Stimulated activated CD8-positive, alpha-beta memory T cell treated with anti-CD3 and anti-CD28 coated beads, Interleukin-15, amount 100 ng/mL, for 48 hours (primary cell): Measurements from ENCODE around the gene NPPC.
A peak's percentile ranks its signal among the peaks of the same experiment; 100 is the strongest.
"Not testable (repeated sequence)": the region's sequence is repeated elsewhere in the genome, so short reads cannot be mapped to it uniquely, and the experiment has no call there.

Source experiments
- DNase-seq, 2 donors: peaks; one replicate each; pipeline ENCODE4 v3.0.0-alpha.2; 2020; ENCODE audit warnings: low read depth in 2 of 2

Gene NPPC

DNA sequence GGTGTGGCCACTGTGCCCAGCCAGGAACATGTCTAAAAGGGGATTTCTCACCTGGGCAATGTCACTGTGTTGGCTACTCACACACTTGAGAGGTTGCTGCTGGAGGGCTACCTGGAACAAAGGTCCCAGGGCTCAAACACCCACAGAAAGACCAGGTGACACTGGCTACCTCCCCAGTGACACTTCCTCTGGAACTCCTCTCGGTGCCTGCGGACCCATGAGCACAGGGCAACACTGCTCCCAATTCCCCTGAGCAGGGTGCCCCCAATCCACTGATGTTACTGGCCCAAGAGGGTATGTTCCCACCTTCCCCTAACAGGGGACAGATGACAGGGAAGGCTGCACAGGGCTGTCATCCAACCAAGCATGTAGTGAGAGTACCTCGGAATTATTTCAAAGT is 5.8 kb downstream of the NPPC start:
- no peak for DNase-seq

DNA sequence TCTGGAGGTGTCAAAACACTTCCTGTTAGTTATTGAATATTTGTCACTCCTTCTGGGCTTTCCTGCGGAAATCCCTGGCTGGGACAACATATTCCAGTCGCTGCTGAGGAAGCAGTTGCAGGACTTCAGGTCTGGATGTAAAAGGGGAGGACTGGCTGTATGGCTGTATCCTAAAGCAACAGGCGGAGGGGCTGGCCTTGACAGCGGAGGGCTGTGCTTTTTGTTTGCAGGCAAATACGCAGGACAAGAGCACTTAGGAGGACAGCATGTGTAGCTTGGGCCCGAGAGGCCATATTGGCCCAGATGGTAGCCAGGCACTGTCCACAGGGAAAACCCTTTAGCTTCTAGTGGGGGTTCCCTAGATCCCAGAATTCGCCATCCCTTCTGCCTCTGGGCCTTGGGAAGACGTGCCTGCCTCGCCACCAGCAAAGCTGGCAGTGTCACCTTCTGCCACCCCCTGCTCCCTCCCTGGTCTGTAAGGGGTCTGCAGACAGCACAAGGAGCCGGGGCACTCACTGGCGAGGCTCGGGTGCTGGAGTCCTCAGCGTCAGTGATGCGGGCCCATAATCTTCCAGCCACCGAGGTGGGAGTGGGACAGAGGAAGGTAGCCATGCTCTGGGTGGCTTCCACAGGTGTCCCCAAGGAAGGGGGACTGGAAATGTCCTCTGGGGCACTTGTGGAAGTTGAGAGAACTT is 6.7 kb downstream of the NPPC start:
- no peak for DNase-seq

DNA sequence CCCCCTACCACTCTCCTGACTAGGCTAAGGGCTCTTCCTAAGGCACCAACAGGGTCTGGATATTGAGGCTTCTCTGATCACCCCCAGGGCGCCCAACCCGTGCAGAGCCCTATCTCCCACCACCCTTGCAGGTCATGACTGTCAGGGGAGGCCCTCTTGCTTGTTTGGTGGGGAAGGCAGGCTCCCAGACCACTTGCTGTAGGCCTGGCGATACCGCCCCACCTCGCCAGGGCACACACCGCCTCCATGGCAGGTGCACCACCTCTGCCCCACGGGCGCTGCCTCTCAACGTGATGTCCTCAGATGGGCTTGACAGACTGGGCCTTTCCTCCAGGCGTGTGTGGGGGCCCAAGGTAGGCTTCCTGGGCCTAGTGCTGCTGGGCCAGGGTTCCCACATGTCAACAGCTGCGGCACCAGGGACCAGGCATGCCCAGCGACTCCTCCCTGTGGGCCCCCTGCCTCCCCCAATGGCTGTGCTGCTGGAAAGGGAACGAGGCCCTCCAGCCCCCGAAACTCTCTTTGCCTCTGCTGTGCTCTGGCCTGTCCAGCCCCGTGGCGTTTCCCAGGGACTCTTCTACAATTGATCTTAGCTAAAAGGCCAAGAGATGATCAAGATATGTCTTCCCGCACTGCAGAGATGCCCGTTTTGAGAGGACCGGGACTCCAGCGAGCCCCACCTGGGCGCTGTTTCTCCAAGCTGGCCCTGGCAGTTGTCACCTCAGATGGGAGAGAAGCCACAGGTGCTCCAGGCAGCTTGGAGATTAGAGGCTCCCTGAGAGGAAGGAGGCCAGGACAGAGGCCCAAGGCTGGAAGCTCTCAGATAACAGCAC is 7.5 kb downstream of the NPPC start:
- DNase-seq, result no peak

DNA sequence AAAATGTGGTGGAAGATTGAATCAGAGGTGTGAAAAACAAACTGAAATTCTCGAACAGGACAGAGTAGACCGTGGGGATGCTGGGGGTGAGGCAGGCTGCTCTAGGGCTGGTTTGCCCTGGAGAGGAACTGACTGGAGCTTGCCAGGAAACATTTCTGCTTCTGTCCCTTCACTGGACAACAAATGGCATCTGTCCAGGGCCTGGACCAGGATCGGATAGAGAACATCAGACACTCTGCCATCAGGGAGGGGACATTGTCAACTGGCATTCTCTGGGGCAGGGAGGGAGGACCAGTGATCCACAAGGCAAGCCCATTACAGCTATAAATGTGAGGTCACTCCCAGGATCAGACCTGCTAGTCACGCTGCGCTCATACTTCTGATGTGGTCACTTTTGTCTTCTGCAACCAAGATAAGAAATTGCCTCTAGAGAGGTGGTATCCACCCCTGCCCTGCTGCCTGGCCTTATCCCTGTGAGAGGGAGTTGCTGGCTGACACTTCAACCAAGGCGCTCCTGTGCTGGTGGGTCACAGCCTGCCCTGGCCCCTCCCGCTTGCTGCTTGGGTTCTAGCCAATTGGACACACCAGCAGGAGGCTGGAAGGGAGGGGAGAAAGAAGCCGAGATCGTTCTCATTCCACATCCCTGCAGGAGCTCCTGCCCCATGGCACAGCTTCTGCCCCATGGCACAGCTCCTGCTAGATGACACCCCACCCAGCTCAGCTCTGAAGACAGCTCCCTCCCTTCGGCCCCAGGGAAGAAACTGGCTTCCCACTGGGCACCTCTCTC is 8.7 kb downstream of the NPPC start:
- DNase-seq, result no peak

DNA sequence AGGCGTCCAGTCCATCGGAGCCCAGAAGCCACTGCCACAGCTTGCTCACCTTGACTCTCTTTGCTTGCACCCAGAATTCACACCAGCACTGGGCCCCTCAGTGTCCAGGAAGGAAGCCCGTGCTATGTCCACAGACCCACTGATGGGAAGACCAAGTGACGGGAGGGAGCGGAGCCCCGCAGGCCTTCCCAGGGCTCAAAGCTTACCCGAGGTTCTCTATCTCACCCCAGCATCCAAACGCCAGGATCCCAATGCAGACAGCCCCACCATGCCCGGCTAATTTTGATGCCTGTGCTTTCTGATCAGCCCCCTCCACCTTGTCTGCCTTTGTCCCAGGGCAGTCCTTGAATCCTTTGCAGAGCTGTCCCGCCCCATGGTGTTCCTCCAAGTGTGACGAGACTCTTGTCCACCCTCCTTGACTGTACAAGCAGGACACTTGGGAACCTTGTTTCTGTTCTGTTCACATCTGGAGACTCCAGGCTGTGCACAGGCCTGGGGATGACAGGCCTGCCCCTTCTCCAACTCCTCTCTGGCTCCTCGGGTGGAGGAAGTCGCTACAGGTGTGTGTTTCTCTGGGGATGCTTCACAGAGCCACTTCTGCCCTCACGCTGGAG is 12.0 kb downstream of the NPPC start:
- DNase-seq, result no peak

- DNase-seq, result no peak
Measured at GRCh38 chr2:231911381-231911780, 14.8 kb downstream of the NPPC start.

DNA sequence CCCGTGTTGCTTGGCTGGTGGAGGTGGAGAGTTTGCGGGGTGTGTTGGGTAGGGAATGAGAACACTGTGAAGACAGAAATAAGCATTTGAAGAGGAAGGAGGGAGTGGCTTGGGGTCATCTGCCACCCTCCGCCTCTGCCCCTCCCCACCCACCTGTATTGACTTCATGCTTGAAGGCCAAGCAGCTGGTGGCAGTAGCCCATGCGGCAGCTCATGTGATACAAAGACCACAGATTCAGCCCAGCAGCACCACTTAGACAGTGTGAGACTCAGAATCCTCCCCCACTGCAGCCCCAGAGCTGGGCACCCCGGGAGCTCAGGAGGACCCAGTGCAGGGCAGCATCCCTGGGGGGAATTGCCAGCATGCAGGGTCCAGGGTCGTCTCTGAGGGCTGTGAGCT is 15.4 kb downstream of the NPPC start:
- DNase-seq, result no peak

DNA sequence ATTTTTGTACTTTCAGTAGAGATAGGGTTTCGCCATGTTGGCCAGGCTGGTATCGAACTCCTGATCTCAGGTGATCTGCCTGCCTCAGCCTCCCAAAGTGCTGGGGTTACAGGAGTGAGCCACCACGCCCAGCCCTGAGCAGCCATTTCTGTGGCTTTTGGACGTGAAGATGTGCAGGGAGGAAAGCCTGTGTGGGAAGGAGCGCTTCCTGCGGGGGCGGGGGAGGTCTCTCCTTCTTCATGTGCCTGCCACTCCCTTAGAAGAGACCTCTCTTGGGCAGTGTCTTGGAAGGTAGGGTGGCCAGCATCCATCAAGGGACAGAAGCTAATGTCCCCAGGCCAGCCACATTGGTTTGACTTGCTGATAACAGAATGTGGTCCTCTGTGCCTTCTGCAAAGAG is 16.0 kb downstream of the NPPC start:
- not testable (repeated sequence) for DNase-seq

DNA sequence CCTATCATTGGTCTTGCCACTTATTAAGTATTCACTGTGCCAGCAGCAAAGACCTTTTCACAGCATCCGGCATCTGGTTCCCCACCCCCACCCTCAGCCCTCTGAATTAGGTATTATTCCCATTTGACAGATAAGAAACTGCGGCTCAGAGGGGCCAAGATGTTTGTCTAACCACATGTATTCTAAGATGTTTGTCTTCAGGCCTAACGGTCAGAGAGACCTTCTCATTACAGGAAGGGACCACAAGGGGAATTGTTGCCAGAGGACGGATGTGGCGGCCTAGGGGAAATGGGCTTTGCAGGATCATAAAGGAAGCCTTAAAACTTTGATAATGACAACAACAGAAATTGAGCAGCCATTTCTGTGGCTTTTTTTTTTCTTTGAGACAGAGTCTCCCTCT is 16.6 kb downstream of the NPPC start:
- DNase-seq, result no peak

DNA sequence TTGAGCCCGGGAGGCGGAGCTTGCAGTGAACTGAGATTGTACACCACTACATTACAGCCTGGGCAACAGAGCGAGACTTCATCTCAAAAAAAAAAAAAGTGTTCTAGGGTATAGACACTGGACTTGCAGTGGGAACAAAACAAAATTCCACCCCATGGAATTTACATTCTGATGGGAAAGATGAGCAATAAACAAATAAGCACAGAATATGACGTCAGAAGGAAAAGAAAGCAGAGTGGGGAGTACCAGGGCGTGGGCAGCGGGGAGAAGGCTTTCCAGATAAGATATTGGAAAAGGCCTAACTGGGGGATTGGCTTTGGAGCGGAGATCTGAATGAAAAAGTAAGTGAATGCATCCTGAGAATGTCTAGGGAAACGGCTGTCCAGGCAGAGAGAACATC is 17.6 kb downstream of the NPPC start:
- no peak for DNase-seq

GRCh38 chr2:231907765-231908164 is 18.4 kb downstream of the NPPC start:
- no peak for DNase-seq

DNA sequence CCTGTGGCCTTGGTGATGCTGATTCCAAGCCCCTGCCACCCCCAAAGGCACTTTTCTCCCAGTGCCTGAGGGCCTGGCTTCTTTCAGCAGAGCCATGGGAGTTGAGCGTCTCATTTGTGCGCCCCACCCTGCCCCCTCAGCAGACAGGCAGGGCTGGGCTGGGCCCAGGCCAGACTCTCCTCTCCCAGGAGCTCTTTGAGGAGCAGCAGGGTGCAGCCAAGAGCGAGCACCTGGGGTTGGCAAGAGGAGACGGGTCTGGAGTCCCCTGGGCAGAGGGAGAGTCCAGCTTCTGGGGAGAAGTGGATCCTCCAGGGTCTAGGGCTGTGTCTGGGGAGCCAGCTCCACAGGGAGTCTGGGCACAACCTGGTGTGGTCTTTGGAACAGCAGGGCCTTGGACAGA is 21.2 kb downstream of the NPPC start:
- no peak for DNase-seq

DNA sequence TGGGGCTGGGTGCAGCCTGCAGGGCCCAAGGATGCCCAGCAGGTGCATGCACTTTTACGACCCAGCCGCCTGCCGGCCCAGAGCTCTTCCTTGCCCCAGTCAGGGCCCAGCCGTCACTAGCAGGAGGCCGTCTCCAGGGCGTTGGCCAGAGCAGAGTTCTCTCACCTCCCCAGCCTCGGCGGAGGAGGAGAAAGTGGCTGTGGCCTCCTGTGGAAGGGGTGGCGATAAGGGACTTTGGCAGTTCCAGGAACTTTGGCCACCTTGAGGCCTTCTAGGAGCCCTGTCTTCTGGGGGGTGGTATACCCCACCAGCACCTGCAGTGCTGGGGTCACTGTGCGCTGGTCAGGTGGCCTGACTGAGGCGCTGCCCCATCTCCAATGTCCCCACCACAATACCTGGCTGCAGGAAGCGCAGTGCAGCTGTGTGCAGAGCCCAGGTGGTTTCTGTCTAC is 22.0 kb downstream of the NPPC start:
- no peak for DNase-seq

- DNase-seq, result no peak
Measured at GRCh38 chr2:231902598-231902997, 23.6 kb downstream of the NPPC start.

- DNase-seq, result no peak
Measured at GRCh38 chr2:231900972-231901371, 25.2 kb downstream of the NPPC start.

DNA sequence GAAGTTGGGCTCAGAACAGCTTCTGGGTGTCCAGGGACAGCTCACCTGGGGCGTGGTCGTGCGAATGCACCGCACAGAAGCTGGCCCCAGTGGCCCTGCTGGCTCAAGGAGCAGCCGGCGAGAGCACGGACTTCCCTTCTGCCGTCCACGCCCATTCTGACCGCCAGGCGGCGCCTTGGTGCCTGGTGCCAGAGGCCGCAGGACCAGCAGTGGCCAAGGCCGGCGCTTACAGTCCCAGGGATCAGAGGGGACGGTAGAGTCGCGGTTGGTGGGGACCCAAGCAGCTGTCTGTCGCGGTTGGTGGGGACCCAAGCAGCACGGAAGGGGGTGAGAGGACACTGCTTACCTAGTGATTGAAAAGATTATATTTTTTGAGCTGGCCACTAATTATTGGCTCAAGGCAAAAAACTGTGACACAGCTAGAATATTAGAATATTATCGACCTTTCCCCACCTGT is 25.7 kb downstream of the NPPC start:
- DNase-seq, result peak; percentile 39 to 46

DNA sequence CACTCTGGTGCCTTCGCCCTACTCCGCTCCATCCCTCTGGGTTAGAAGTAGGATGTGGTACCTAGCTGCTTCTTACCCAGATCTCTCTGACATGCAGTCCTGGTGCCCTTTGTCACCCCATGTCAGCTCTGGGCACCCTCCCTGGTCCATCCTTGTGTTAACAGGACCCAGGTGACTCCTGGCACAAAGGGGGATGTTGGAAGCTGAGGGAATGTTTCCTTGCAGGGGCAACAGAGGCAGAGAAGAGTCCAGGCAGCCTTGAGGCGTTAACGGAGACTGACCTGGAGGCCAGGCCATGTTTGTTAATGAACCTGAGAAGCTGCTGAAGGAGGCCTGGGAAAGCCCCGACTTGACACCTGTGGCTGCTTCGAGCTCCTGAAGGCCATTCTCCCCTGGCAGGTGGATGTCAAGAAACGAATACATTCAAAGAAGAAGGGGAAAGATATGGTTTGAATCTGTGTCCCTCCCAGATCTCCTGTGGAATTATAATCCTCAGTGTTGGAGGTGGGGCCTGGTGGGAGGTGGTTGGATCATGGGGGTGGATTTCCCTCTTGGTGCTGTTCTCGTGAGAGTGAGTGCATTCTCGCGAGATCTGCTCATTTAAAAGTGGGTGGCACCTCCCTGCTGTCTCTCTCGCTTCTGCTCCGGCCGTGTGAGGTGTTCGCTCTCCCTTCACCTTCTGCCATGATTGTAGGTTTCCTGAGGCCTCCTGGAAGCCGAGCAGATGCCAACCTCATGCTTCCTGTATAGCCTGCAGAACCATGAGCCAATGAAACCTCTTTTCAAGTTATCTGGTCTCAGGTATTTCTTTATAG is 31.4 kb downstream of the NPPC start:
- DNase-seq, result no peak

GRCh38 chr2:231891514-231891905 is 34.7 kb downstream of the NPPC start:
- DNase-seq, result no peak

GRCh38 chr2:231890896-231891513 is 35.2 kb downstream of the NPPC start:
- no peak for DNase-seq

DNA sequence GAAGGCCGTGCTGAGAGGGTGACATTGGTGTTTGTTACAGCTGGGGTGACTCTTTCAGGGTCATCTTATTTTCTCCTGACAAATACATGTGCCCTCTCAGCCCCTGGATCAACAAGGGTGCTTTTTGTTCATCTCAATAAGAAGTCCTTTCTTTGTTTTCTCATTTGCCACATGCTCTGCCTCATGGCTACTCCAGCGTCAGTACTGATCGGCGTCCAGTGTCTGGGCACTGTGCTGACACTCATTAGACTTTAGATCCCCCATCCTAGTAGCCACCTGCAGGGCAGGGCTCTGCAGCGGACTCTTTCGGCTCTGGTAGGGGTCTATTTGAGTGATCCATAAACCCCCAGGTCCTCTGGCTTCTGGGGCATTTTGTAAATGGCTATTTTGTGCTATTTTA is 38.4 kb downstream of the NPPC start:
- no peak for DNase-seq
